Measurements from ENCODE around the gene LGR6.

The LGR6 gene

DNA sequence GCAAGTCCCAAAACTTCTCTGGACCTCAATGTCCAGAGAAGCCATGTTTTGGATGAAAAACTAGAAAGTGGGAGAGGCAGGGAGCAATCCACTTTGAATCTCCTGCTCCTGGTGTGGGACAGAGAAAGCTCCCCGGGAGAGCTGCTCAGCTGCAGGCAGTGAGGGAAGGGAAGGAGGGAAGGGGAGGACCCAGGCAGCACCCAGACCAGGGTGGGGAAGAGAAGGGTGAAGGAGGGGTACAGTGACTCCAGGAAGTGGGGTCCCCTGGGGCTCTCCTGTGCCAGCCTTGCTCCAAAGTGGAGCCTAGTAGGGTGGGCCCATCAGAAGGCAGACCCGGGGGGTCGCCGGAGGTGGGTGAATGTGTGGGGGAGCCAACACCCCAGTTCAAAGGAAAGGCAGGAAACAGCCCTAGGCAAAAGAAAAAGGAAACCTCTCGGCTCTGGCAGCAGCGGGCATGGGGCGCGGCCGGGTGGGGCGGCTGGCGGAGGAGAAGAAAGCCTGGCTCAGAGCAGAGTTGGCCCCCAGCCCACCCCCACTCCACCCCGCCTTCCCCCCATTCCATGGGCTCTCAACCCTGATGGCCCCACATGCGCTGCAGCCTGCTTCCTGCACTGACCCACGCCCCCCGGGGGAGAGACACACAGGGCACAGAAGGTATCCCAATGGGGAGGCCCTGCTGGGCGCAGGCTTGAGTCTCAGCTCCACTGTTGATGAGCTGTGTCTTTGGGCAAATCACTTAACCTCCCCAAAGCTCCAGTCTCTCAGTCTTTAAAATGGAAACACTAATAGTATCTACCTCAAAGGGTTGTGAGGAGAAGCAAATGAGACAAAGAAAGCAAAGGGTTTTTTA lies 5.7 kb downstream of the LGR6 start:
- DNase-seq (ENCODE audit: low read depth) = no peak

DNA sequence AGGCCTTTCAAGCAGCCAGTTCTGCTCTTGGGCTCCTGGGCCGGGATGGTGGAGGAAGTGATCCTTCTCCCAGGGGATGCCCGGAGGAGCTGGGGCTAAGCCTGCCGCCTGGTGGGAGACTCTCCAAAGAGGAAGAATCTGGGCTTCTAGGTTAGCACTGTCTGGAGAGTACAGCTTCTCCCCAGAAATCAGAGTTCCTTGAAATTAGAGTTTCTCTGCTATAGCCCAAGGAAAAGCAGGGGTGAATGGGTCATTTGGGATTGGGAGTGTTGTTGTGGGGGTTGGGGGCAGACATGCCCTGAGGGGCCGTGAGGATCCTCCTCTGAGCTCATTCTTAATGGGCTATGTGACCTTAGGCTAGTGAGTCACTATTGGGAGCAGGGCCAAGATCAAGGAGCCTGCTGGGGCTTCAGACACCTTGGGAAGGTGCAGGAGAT lies 6.5 kb downstream of the LGR6 start:
- DNase-seq (ENCODE audit: low read depth) = no peak

DNA sequence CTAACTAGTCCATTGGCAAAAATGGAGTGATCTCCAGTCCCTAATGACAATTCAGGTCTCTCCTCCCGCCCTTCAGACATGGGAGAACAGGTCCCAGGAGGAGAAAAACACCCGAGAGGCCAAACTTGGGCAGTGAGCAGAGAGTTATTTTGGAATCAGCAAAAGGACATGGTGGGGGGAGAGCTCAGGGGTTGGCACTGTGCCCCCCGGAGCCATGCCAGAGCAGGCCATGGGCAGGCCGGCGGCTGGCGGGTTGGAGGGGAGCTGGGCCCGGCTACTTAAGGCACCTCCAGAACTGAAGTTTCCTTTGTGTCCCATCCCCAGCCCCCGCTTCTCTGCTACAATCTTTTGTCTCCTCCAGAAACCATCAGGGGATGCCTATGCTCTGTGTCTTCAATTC lies 7.1 kb downstream of the LGR6 start:
- no peak for DNase-seq (ENCODE audit: low read depth)

DNA sequence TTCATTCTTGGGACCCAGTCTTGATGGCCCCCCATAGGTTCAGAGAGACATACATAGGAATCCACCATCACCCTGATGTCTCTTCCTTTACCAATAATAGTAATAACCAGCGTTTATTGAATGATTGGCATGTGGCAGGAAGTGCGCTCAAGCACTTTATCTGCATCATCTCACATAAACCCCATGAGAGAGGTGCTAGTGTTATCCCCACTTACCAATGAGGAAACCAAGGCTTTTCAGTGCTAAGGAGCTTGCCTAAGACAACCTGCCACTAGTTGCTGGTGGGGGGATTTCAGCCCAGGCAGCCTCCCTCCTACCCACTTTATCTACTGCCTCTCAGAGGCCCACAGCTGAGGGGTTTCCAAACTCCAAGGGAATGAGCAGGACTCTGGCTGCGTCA lies 7.7 kb downstream of the LGR6 start:
- DNase-seq (ENCODE audit: low read depth) = no peak

DNA sequence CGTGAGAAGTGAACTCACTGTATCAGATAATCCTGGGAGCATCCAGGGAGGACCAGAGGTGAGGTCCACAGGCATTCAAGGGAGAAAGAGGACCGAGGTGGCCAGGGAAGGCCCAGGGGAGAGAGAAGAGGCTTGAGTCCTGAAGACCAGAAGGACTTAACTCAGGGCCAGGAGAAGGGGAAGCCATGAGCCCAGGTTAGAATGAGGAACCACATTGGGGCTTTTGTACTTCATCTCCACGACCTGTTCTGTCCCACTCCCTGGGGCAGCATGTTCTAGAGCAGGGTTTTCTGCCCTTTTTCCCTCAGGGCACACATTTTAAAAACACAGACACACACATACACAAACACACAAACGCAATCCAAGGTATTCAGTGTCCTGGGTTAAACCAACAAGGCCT lies 8.4 kb downstream of the LGR6 start:
- DNase-seq (ENCODE audit: low read depth) = no peak

DNA sequence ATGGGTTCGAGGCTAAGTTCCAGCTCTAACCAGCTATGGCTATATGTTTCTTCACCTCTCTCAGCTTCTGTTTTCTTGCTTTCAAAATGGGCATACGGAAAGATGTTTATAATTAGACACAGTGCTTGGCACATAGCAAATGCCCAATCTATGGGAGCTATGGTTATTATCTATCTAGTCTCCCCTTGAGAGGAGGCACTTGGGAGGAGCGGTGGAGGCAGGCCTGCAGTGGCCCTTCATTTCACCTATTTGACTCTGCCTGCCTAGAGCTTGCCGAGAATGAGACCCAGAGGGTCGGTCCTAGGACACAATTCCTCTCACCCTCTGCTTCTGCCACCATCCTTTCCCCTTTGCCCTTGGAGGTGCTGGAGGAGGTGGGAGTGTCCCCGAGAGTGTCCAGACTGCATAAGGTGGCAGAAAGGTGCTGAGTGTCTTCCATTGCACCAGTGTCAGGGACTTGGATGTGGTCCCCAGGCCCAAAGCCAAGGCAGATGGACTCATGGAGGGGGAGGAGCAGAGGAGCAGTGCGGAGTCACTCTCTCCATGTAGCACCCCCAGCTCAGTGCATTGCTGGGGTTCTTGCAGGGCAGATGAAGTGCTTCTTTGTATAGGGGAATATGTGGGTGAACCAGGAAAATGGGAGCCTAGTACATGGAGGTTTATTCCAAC lies 9.0 kb downstream of the LGR6 start:
- no peak for DNase-seq (ENCODE audit: low read depth)

DNA sequence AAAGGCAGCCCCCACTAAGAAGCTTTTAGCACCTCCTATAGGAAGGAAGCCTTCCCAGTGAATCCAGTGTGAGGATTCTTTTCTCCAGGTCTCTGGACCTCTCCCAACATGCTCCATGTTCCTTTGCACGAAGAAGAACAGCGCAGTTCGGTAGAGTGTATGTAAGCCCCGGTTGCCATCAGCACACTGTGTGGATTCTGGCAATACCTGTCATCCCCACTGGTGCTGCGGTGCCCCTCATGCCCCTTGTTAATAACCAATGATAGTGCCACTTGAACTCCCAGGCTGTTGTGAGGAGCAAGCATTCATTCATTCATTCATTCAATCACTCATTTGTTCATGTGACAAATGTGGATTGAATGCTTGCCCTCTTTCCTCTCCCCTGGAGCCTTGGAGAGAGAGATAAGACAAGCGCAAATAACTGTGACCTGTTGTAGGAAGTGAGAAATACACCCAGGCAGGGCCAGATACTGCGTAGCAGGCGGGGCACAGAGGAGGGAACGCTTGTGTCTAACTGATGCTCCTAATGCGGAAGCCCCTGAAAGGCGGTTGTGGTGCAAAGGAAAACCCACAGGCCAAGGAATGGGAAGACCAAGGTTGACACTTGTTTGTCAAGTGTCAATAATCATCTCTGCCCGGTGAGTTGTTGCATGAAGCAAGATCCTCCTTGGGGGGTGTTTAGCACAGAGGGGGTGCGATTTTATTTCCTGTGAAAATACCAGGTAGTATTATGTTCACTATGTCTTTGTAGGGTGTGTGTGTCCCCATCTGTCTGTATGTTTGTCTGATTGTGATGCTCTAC lies 9.8 kb downstream of the LGR6 start:
- DNase-seq (ENCODE audit: low read depth) = no peak

DNA sequence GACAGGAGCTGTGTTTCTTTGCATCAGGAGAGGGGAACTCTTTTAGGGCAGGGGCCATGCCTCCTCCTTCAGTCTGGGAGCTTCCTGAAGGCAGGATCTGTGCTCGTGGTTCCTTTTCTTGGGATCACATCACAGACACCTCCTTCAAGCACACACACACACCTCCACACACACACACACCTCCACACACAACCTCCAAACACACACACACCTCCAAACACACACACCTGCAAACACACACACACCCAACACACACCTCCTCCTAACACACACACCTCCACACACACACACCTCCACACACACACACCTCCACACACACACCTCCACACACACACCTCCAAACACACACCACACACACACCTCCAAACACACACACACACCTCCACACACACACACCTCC lies 10.5 kb downstream of the LGR6 start:
- DNase-seq (ENCODE audit: low read depth) = no peak

DNA sequence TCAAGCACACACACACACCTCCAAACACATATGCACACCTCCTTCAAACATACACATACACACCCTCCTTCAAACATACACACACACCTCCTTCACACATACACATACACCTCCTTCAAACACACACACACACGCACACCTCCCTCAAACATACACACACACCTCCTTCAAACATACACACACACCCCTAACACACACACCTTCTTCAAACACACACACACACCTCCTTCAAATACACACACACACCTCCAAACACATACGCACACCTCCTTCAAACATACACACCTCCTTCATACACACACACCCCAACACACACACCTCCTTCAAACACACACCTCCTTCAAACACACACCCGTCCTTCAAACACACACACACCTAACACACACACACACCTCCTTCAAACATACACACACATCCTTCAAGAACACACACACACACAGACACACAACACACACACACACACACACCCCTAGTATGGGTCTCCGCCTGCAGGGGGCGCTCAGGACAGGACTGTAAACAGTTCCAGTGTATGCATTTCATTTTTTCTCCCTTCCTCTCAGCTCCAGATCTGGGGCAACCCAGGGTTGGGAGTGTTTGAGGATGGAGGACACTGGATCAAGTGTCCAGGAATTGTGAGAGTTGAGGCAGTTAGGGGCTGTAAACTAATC lies 12.1 kb downstream of the LGR6 start:
- DNase-seq (ENCODE audit: low read depth) = no peak

DNA sequence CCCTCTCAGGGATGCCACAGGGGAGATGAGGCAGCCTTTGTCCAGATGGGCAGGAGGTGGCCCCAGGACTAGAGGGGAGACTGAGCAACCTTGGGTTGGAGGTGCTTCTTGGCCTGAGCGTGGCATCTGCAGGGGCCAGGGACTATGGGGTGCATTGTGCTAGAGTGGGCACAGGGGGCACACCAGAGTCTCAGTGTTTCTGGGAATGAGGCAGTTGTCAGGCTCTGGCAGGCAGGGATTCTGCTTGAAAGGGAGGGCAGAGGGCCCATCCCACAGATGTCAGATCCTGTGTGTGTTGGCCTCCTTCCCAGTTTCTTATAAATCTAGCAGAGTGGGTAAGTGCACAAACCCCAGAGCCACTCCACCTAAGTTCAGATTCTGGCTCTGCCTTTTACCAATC lies 13.7 kb downstream of the LGR6 start:
- DNase-seq (ENCODE audit: low read depth) = no peak

DNA sequence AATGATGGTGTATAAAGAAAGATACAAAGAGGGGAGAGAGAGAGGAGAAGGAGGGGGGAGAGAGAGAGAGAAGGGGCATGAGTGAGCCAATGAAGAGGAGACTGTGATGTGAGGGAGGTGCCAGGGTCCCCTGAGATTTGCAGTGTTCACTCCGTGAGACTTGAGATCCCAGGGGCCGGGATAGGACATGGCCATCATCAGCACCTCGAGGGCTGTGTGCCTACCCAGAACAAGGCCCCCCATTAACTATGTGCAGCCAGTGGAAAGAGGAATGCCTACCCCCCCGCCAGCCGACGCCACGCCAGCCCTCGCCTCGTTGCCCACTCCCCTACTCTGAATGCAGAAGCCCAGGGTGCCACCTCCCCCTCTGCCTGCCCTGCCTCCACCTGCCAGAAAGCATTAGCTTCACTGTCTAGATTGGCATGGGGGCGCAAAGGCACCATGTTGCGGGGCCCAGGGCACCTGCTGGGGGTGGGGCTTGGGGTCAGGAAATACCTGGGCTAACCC lies 14.8 kb downstream of the LGR6 start:
- no peak for DNase-seq (ENCODE audit: low read depth)

DNA sequence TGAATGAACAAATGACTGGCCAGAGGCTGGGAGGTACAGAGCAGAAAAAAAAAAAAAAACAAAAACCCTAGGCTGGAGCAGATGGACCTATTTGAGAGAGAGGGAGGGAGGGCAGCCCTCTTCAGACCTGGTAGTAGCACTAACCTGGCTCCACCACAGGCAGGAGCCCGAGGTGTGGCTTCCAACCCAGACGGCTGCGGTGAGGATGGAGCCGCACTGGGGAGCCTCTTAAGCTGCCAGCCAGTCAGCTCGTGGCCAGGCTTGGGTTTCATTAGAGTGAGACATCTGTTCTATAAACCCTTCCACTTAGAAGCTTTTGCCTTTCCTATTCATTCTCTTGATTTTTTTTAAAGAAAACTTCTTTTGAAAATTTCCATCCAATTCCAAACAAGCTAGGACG lies 16.8 kb downstream of the LGR6 start:
- no peak for DNase-seq (ENCODE audit: low read depth)

DNA sequence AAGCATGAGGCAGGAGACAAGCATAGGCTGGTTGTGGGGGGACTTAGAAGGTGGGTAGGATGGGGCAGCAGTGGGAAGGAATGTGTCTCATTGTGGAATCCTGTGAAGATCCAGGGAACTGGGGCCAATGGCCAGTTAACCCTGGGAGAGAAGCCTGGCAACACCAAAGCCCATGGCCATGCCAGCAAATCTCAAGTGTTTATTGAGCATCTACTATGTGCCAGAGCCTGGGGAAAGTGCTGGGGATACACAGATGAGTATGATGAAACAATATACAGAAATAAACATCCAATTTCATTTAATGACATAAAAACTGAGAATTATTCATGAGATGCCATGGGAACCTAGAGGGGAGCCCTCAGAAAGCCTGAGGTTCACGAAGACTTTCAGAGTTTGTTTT lies 17.4 kb downstream of the LGR6 start:
- DNase-seq (ENCODE audit: low read depth) = no peak

DNA sequence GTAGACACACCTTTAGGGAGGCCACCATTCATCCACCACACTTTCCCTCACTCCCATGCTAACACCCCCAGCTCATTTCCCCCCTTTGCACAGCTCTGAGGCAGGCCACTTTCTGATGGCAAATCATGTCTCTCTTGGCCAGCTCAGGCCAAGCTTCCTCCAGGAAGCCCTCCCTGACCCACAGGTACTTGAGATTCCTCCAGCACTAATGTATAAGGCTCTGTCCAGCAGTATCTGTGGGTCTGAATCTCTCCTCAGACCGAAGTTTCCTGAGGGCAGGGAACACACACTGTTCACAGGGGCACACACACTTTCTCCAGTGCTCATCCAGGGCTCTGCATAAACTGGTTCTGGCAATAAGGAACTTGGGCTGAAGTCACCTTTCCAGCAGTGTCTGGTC lies 19.2 kb downstream of the LGR6 start:
- no peak for DNase-seq (ENCODE audit: low read depth)

DNA sequence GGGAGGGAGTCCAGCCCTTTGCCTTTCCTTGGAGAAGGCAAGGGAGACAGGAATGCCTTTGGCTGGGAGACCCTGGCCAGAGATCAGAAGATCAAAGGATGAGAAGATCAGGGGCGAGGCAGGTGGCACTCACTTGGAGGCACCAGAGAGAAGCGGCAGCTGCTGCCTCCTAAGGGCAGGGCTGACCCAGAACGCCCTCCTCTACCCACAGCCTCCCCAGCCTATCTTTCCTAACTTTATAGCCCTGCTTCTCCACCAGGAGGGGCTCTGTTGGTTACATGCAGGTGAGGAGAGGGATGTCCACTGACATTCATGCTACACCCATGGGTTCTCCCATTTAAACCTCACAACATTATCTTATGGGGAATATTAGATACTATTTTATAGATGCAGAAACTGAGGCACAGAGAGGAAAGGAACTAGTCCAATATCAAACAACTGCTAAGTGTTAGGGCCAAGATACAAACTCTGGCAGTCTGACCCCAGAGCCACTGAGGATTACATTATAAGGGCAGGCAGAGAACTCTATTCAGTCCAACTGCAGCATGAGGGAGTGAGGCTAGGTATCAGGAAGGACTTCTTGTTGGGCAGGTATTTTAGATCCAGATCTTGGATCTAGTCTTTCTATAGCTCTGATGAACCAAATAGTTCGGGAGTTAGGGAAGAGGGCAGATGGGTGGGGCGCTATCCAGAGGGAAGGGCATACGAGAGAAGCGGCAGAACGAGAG lies 19.9 kb downstream of the LGR6 start:
- no peak for DNase-seq (ENCODE audit: low read depth)

DNA sequence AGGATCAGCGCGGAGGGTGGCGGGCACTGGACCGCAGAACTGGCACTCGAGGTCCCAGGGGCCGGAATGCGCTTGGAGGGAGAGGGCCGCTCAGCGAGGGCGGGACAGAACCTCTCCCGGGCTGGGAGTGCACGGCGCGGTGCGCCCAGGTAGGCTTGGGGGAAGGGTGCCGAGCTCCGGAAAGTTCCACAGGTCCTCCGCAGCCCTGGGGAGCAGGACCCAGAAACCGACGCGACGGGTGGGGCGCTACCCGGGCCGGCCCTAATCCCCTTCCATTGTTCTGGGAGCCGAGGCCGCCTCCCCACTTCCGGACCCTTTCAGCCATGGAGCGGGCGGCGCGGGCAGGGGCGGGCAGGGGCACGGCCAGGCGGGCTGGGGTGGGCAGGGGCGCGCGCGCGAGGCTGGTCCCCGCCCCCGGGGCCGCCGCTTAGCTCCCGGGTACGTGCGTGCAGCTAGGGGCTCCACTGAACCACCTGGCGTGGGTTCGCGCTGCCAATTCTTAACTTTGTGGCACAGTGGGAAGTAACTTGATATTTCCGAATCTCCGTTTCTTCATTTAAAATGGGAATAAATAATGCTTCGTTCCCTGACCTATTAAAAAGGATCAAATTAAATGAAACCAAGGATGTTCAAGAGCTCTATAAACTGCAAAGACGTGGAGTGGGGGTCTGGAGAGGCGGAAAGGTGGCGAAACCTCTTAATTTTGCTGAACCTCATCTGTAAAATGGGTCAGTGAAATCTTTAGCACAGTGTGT lies 20.7 kb downstream of the LGR6 start:
- no peak for DNase-seq (ENCODE audit: low read depth)

DNA sequence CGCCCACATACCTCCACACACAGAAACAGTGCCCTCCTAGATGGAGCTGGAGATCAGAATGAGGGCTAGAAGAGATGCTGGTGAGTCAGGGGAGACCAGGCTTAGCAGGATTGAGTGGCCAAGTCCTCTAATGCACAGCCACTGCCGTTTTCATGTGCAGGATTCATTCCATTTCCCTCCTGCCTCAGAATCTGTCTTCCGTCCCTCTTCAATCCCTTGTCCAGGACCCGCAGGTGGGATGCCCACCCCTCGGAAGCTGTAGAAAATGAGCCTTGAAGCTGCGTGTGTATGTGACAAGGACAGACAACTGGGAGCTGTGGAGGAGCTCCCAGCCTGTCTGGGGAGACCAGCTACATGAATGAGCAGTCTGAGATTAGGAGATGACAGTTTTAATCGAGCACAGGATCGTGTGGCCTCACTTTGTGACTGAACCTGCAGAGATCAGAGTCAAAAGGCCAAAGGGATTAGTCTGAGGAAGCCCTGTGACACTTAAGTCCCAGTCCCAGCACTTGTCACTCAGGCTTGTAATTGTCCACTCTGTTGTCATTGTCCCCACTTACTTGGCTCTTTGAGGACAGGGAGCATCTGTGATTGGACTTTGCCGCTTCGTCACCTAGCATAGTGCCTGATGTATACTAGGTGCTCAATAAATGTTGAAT lies 22.0 kb downstream of the LGR6 start:
- no peak for DNase-seq (ENCODE audit: low read depth)

DNA sequence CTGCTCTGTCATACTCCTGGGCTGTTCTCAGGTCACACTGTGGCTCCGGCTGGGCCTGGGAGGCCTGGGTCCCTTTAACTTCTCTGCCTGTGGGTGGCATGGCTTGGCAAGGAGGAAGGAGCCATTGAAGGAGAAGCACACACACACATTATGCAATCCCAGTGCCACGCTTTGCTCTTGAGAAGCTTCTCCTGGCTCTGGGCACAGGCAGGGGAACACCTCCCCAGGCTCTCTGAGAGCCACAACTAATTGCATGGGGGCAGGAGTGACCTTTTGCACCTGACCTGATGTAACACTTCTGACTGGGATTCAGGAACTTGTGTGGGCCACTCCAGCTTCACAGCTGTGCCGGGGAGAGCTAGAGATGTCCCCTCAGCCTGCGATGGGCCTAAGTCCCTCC lies 23.1 kb downstream of the LGR6 start:
- no peak for DNase-seq (ENCODE audit: low read depth)

DNA sequence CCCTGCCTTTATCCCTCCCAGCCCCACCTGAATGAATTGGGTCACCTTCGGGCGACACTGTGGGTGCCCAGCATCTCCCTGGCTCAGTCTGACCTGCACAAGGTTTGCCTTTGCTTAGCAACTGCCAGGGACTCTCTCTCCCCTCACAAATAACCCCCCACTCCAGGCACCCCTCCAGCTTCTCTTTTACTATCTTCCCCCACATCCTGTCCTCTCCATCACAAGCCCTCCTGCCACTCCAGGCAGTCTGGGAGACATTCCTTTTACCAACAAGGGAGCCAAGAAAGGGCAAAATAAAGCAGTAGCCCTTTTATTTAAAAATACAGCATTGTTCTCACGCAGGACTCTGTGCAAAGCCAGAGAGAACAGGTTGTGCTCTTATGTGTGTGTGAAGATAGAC lies 23.9 kb downstream of the LGR6 start:
- DNase-seq (ENCODE audit: low read depth) = no peak

DNA sequence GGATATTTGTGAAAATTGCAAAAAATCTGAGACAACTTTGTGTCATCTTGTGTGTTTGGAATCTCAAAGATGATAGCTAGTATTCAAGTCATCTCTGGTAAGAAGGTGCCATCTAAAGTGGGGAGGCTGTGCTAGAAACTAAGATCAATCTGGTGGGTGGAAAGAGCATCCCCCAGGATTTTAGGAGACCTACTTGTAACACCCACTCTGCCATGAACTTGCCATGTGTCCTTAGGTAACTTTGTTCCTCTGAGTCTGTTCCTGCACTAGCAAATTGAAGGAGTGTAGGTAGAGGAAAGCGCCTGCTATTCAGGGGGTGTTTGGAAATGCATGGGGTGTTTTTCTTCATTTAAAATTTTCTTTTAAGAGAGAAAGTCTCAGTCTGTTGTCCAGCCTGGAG lies 24.4 kb downstream of the LGR6 start:
- no peak for DNase-seq (ENCODE audit: low read depth)
